Neural cell (in vitro differentiated cells): ENCODE measurements around the gene LKAAEAR1.

Source experiments
- EZH2 ChIP-seq: fragments of 200-600, 300-800 bp; shearing (Covaris generic), sonication (generic); IDR thresholded peaks from 2 replicates; pipeline ENCODE4 v1.6.1; 2014; ENCODE audit warnings: antibody characterized with exemption, low read length, borderline replicate concordance, mild to moderate bottlenecking; ENCODE audit not compliant: insufficient read depth, poor library complexity, severe bottlenecking
- RAD21 ChIP-seq: fragments of 450-650 bp; conservative IDR thresholded peaks from 2 replicates; pipeline ENCODE4 v1.6.1; 2014; ENCODE audit warnings: antibody characterized with exemption, mild to moderate bottlenecking, moderate library complexity
- TF ChIP-seq, protein P1 (sequence below): fragments of 450-650 bp; IDR thresholded peaks from 2 replicates; pipeline ENCODE4 v1.5.1; 2014; ENCODE audit warnings: antibody characterized with exemption, mild to moderate bottlenecking, moderate library complexity; ENCODE audit not compliant: poor library complexity, severe bottlenecking

DNA sequence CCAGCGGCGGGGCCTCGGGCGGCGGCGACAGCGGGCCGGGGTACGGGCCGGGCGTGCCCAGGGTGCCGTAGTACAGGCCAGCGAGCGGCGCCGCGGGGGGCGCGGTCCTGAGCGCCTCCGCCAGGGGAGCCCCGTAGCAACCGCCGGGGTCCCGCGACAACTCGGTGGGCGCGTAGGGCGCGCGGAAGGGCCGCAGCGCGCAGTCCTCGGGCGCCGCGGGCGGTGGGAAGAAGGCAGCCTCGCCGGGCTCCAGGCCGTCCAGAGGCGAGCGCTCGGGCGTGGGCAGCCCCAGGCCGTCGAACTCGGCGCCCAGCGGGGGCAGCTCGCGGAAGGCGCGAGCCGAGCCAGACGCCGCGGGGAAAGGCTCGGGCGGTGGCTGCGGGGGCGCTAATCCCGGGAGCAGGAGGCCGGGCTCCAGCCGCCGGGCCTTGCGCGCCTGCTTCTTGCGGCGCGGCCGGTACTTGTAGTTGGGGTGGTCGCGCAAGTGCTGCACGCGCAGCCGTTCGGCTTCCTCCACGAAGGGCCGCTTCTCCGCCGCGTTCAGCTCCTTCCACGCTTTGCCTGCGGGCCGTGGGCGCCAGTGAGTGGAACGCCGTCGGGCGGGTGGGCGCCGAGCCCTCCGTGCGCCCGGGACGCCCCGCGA is 35.7 kb downstream of the LKAAEAR1 start:
- TF ChIP-seq, protein P1, sequence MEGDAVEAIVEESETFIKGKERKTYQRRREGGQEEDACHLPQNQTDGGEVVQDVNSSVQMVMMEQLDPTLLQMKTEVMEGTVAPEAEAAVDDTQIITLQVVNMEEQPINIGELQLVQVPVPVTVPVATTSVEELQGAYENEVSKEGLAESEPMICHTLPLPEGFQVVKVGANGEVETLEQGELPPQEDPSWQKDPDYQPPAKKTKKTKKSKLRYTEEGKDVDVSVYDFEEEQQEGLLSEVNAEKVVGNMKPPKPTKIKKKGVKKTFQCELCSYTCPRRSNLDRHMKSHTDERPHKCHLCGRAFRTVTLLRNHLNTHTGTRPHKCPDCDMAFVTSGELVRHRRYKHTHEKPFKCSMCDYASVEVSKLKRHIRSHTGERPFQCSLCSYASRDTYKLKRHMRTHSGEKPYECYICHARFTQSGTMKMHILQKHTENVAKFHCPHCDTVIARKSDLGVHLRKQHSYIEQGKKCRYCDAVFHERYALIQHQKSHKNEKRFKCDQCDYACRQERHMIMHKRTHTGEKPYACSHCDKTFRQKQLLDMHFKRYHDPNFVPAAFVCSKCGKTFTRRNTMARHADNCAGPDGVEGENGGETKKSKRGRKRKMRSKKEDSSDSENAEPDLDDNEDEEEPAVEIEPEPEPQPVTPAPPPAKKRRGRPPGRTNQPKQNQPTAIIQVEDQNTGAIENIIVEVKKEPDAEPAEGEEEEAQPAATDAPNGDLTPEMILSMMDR: no peak
- TF ChIP-seq RAD21 (no peak), EZH2 (no peak)
